GM12872 (cell line): ENCODE results near the gene CHPF2.

Experiments
- TF ChIP-seq, protein P1 (sequence below): IDR thresholded peaks from 3 replicates; pipeline ENCODE4 v1.5.1; 2011; ENCODE audit warnings: low read depth, mild to moderate bottlenecking, low read length, moderate library complexity; ENCODE audit not compliant: insufficient read depth

The CHPF2 gene

GRCh38 chr7:151237244-151238189 lies 5.2 kb downstream of the CHPF2 start:
- TF ChIP-seq, protein P1, sequence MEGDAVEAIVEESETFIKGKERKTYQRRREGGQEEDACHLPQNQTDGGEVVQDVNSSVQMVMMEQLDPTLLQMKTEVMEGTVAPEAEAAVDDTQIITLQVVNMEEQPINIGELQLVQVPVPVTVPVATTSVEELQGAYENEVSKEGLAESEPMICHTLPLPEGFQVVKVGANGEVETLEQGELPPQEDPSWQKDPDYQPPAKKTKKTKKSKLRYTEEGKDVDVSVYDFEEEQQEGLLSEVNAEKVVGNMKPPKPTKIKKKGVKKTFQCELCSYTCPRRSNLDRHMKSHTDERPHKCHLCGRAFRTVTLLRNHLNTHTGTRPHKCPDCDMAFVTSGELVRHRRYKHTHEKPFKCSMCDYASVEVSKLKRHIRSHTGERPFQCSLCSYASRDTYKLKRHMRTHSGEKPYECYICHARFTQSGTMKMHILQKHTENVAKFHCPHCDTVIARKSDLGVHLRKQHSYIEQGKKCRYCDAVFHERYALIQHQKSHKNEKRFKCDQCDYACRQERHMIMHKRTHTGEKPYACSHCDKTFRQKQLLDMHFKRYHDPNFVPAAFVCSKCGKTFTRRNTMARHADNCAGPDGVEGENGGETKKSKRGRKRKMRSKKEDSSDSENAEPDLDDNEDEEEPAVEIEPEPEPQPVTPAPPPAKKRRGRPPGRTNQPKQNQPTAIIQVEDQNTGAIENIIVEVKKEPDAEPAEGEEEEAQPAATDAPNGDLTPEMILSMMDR: no peak

GRCh38 chr7:151238190-151238810 lies 6.0 kb downstream of the CHPF2 start:
- TF ChIP-seq, protein P1: no peak

DNA sequence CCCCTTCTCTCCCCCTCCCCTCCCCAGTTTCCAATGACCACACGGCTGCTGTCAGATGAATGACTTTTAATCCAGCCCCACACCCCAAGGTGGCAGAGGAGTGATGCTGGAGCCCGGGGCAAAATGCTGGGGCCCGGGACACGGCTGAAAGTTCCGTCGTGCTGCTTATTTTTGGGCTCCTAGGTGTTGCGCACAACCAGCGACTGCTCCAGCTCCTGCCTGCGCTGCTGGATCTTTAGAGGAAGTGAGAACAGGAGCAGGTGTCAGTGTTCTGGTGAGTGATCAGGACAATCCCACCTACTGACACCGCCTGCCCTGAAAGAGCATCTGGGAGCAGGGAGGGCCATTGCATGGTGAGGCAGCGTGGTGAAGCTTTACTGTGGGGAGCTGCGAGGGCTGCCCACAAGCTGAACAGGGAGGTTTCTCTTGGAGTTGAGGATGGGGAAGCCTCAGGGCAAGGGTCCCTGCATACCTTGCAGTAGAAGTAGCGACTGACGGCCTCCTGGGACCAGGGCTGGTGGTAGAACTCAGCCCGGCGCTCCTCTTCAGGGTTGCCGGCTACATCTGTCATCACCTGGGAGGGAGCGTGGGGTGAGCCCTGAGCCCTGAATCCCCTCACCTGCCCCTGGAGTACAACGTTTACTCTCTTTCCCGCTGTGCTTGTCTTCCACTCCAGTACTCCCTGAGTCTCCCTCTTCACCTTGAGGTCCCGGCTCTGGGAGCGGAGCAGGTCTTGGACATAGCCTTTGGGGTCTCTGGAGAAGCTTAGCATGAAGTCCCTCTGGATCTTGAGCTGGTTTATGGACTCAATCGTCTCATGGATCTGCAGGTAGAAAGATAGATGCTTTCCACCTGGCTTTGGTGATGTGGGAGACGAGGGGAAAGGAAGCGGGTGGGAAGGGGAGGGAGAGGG lies 6.9 kb downstream of the CHPF2 start:
- TF ChIP-seq, protein P1: no peak

- TF ChIP-seq, protein P1: no peak
Measured at GRCh38 chr7:151239837-151240459, 7.7 kb downstream of the CHPF2 start.

DNA sequence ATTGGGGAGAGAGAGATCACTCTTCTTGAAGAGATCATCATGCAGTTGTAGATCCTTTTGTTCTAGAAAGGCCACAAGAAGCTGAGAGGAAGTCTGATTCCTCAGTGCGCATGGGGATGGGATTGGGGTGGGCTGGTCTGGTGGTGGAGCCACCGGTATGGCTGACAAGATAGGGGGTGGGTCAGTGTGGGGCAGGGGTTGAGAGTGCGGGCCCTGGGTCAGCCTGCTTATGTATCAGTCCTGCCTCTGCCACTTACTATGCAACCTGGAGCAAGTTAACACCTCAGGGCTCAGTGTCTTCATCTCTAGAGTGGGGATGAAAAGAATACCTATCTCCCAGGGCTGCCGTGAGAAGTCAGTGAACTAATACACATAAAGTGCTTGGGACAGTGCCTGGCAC lies 8.3 kb downstream of the CHPF2 start:
- TF ChIP-seq, protein P1: no peak

DNA sequence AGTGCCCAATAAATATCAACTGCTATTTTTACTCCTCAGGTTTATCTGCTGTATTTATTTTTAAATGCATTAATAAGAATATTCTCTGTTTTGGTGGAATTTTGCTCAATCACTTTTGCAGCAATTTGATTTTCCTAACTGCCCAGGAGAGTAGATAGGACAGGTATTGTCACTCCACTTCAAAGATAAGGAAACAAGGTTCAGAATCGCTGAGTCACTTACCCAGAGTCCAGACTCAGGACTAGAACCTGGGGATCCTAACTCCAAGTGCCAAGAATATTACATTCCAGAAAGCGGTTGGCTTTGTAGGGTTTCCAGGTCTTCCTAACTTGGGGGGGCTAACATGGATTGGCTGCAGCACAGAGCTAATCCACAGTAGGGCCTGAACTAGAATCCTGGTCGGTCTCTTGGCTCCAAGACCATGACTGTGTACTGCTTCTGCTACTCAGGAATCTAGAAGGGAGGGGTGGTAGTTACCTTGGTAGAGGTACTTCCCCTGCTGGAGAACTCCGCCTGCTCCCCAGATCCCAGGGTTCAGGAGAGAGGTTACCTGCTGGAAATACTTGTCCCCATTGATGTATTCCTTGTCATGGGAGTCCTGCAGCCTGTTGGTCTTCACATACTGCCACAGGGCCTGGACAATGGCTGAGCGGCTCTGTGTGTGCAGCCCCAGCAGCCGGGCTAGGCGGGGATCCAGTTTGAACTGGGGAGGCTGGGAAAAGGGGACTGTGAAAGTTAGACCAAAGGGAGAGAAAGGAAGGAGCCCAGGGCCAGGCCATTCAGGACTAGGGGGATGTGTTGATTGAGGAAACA lies 8.9 kb downstream of the CHPF2 start:
- TF ChIP-seq, protein P1: no peak
